Mesothelial cell of epicardium (in vitro differentiated cells): ENCODE measurements around the gene DNAAF3. TPM values are rescaled to one million over a fixed set of nuclear protein-coding genes. Genes with fewer than 3 reads are reported as not detected.

ENCODE experiments used
- DNase-seq, 2 experiments: peaks; one replicate each; pipeline ENCODE4 v3.0.0; 2021; ENCODE audit warnings: low spot score in 2 of 2; ENCODE audit not compliant: unreplicated experiment in 2 of 2
- H3K27ac Mint-ChIP-seq: 2 replicates; pipeline ENCODE4 v1.8.0; 2021; ENCODE audit warnings: mixed read lengths
- H3K27me3 Mint-ChIP-seq: 2 replicates; pipeline ENCODE4 v1.8.0; 2021; ENCODE audit warnings: low read depth, mixed read lengths
- H3K36me3 Mint-ChIP-seq: 2 replicates; pipeline ENCODE4 v1.8.0; 2021; ENCODE audit warnings: mixed read lengths
- H3K4me1 Mint-ChIP-seq: 2 replicates; pipeline ENCODE4 v1.8.0; 2021; ENCODE audit warnings: mixed read lengths
- H3K4me3 Mint-ChIP-seq: 2 replicates; pipeline ENCODE4 v1.8.0; 2021; ENCODE audit warnings: mild to moderate bottlenecking, moderate library complexity, mixed read lengths
- H3K9me3 Mint-ChIP-seq: 2 replicates; pipeline ENCODE4 v1.8.0; 2021; ENCODE audit warnings: mixed read lengths
- CTCF ChIP-seq: fragments of 200-600 bp; sonication (generic); IDR thresholded peaks from one replicate; pipeline ENCODE4 v1.5.0; 2021; ENCODE audit warnings: antibody characterized with exemption; ENCODE audit not compliant: unreplicated experiment
- total RNA-seq: library from RNA; stranded (reverse); gene quantifications from 3 replicates; pipeline ENCODE4 v1.2.1, GENCODE V29; 2021

The DNAAF3 gene
- total RNA-seq, 1 donor from 2014 or later = 4.4 TPM

GRCh38 chr19:55165952-55166529 is 372 bp downstream of the DNAAF3 start:
- no peaks in the 10 kb centered on the region for H3K9me3 Mint-ChIP-seq
- no peak for TF ChIP-seq CTCF
- peaks cover 8% of the 10 kb centered on the region for H3K4me1 Mint-ChIP-seq
- DNase-seq = peak in 1 of 2 experiments; percentile 78
- H3K36me3 Mint-ChIP-seq = no peaks in the 10 kb centered on the region
- peaks cover 56% of the 10 kb centered on the region for H3K27me3 Mint-ChIP-seq
- H3K27ac Mint-ChIP-seq = peak overlapping the region; percentile 97
- peak overlapping the region; percentile 94 for H3K4me3 Mint-ChIP-seq

GRCh38 chr19:55161571-55162322 is 4.7 kb downstream of the DNAAF3 start:
- peaks cover 67% of the 10 kb centered on the region for H3K27me3 Mint-ChIP-seq
- no peaks in the 10 kb centered on the region for H3K9me3 Mint-ChIP-seq
- DNase-seq = no peak
- no peak for TF ChIP-seq CTCF
- peaks cover 14% of the 10 kb centered on the region for H3K4me1 Mint-ChIP-seq
- no peak overlapping the region for H3K4me3 Mint-ChIP-seq
- no peaks in the 10 kb centered on the region for H3K36me3 Mint-ChIP-seq
- H3K27ac Mint-ChIP-seq = no peak overlapping the region

- peaks cover 15% of the 10 kb centered on the region for H3K4me1 Mint-ChIP-seq
- peaks cover 70% of the 10 kb centered on the region for H3K27me3 Mint-ChIP-seq
- no peak overlapping the region for H3K4me3 Mint-ChIP-seq
- DNase-seq = no peak
- no peak for TF ChIP-seq CTCF
- no peaks in the 10 kb centered on the region for H3K9me3 Mint-ChIP-seq
- H3K27ac Mint-ChIP-seq = no peak overlapping the region
- H3K36me3 Mint-ChIP-seq = no peaks in the 10 kb centered on the region
Observed at GRCh38 chr19:55160986-55161365, 5.4 kb downstream of the DNAAF3 start.

GRCh38 chr19:55160128-55160985 is 6.1 kb downstream of the DNAAF3 start:
- no peaks in the 10 kb centered on the region for H3K9me3 Mint-ChIP-seq
- H3K4me3 Mint-ChIP-seq = no peak overlapping the region
- peaks cover 15% of the 10 kb centered on the region for H3K4me1 Mint-ChIP-seq
- peaks cover 68% of the 10 kb centered on the region for H3K27me3 Mint-ChIP-seq
- TF ChIP-seq CTCF = peak; percentile 87
- DNase-seq = peak; percentile 89 to 93
- peak overlapping the region; percentile 32 for H3K27ac Mint-ChIP-seq
- no peaks in the 10 kb centered on the region for H3K36me3 Mint-ChIP-seq

GRCh38 chr19:55158848-55159749 is 7.3 kb downstream of the DNAAF3 start:
- DNase-seq = no peak
- Mint-ChIP-seq H3K27ac (no peak overlapping the region), H3K36me3 (no peaks in the 10 kb centered on the region), H3K4me3 (no peak overlapping the region), H3K27me3 (peaks cover 73% of the 10 kb centered on the region), H3K9me3 (no peaks in the 10 kb centered on the region), H3K4me1 (peaks cover 15% of the 10 kb centered on the region)
- no peak for TF ChIP-seq CTCF
